NCI-H187 treated with DMSO at 0.1 percent for 48 hours (cell line): ENCODE results near the gene HHAT.

Source experiments
- DNase-seq: peaks from one replicate; lab custom pipeline; 2025; lab: John Stamatoyannopoulos, UW

The HHAT gene

GRCh38 chr1:210489491-210489890 is 160.8 kb downstream of the HHAT start:
- DNase-seq: no peak

GRCh38 chr1:210490781-210491180 is 162.1 kb downstream of the HHAT start:
- no peak for DNase-seq

GRCh38 chr1:210496063-210496462 is 167.4 kb downstream of the HHAT start:
- no peak for DNase-seq

GRCh38 chr1:210499956-210500355 is 171.3 kb downstream of the HHAT start:
- DNase-seq: no peak

GRCh38 chr1:210500831-210501230 is 172.1 kb downstream of the HHAT start:
- no peak for DNase-seq

- no peak for DNase-seq
Measured at GRCh38 chr1:210504286-210504685, 175.6 kb downstream of the HHAT start.

- DNase-seq: no peak
Measured at GRCh38 chr1:210505601-210506496, 177.1 kb downstream of the HHAT start.

GRCh38 chr1:210506689-210507088 is 178.0 kb downstream of the HHAT start:
- DNase-seq: no peak

GRCh38 chr1:210516092-210516656 is 187.5 kb downstream of the HHAT start:
- DNase-seq: no peak

GRCh38 chr1:210516697-210517459 is 188.2 kb downstream of the HHAT start:
- no peak for DNase-seq

GRCh38 chr1:210523830-210524229 is 195.1 kb downstream of the HHAT start:
- no peak for DNase-seq

- DNase-seq: no peak
Measured at GRCh38 chr1:210525716-210526454, 197.2 kb downstream of the HHAT start.

- no peak for DNase-seq
Measured at GRCh38 chr1:210527091-210527490, 198.4 kb downstream of the HHAT start.

GRCh38 chr1:210531475-210532222 is 202.9 kb downstream of the HHAT start:
- no peak for DNase-seq

- no peak for DNase-seq
Measured at GRCh38 chr1:210532223-210532598, 203.5 kb downstream of the HHAT start.

- no peak for DNase-seq
Measured at GRCh38 chr1:210535761-210536160, 207.1 kb downstream of the HHAT start.

GRCh38 chr1:210536254-210536961 is 207.7 kb downstream of the HHAT start:
- DNase-seq: no peak

- no peak for DNase-seq
Measured at GRCh38 chr1:210540288-210540687, 211.6 kb downstream of the HHAT start.

GRCh38 chr1:210541680-210542358 is 213.1 kb downstream of the HHAT start:
- no peak for DNase-seq

GRCh38 chr1:210551899-210552298 is 223.2 kb downstream of the HHAT start:
- no peak for DNase-seq
